GM12874 (cell line): ENCODE results near the gene CARD9.

ENCODE experiments used
- CTCF ChIP-seq: IDR thresholded peaks from 2 replicates; pipeline ENCODE4 v1.5.1; 2011; ENCODE audit warnings: low read depth, mild to moderate bottlenecking, control low read depth, low read length, moderate library complexity; ENCODE audit not compliant: insufficient read depth

The CARD9 gene

GRCh38 chr9:136359774-136360718 lies 13.4 kb downstream of the CARD9 start:
- no peak for TF ChIP-seq CTCF

GRCh38 chr9:136358888-136359287 lies 14.6 kb downstream of the CARD9 start:
- TF ChIP-seq CTCF = no peak

- TF ChIP-seq CTCF = no peak
These were observed 15.5 kb downstream of the CARD9 start for GRCh38 chr9:136358016-136358415.

- no peak for TF ChIP-seq CTCF
These were observed 16.2 kb downstream of the CARD9 start for GRCh38 chr9:136357202-136357725.

- no peak for TF ChIP-seq CTCF
These were observed 17.6 kb downstream of the CARD9 start for GRCh38 chr9:136355616-136356557.

- no peak for TF ChIP-seq CTCF
These were observed 18.8 kb downstream of the CARD9 start for GRCh38 chr9:136354592-136355085.
